HepG2 (cell line): ENCODE measurements around the gene HAGHL. TPM values are rescaled to one million over a fixed set of nuclear protein-coding genes. Genes with fewer than 3 reads are reported as not detected.
A peak's percentile ranks its signal among the peaks of the same experiment; 100 is the strongest.

Source experiments
- CHD4 ChIP-seq: fragments of 200-600 bp; sonication (generic); IDR thresholded peaks from 2 replicates; pipeline ENCODE4 v1.7.0; 2017; ENCODE audit warnings: mild to moderate bottlenecking, low read length, borderline replicate concordance
- FOXA1 ChIP-seq, 2 experiments: fragments of 450-650 bp in 1 of 2; sonication (generic) in 1 of 2; formaldehyde crosslinking in 1 of 2; IDR thresholded peaks; 2 replicates each; pipeline versions ENCODE4 v1.4.0 to v1.6.1; 2016 to 2020; ENCODE audit warnings: missing genetic modification reagents in 1 of 2
- HHEX ChIP-seq: IDR thresholded peaks from 2 replicates; pipeline ENCODE4 v1.6.1; 2016; ENCODE audit warnings: control low read depth
- HNRNPLL ChIP-seq: fragments of 200-400 bp; formaldehyde crosslinking; IDR thresholded peaks from 2 replicates; pipeline ENCODE4 v1.6.1; 2017; ENCODE audit warnings: mild to moderate bottlenecking, low read depth, low read length; ENCODE audit not compliant: poor library complexity, severe bottlenecking
- KDM5A ChIP-seq: fragments of 200-600 bp; sonication (generic); IDR thresholded peaks from 2 replicates; pipeline ENCODE4 v1.7.0; 2018; ENCODE audit warnings: antibody characterized with exemption, mild to moderate bottlenecking, low read length, borderline replicate concordance
- NCOA1 ChIP-seq: sonication (generic); formaldehyde crosslinking; IDR thresholded peaks from 2 replicates; pipeline ENCODE4 v1.9.0; 2021; ENCODE audit warnings: missing genetic modification reagents
- NRL ChIP-seq: sonication (generic); formaldehyde crosslinking; IDR thresholded peaks from 2 replicates; pipeline ENCODE4 v1.5.0; 2020; ENCODE audit warnings: missing genetic modification reagents, mild to moderate bottlenecking, moderate library complexity, borderline replicate concordance
- RARG ChIP-seq: sonication (generic); formaldehyde crosslinking; IDR thresholded peaks from 2 replicates; pipeline ENCODE4 v1.4.0; 2020; ENCODE audit warnings: low read depth, mild to moderate bottlenecking, missing genetic modification reagents
- SMARCE1 ChIP-seq: fragments of 450-650 bp; IDR thresholded peaks from 2 replicates; pipeline ENCODE4 v1.6.1; 2017; ENCODE audit warnings: borderline replicate concordance
- U2AF1 ChIP-seq: fragments of 200-400 bp; formaldehyde crosslinking; optimal IDR thresholded peaks from 2 replicates; pipeline ENCODE3; 2017; ENCODE audit warnings: mild to moderate bottlenecking, low read depth, low read length
- ZFP36L2 ChIP-seq: sonication (generic); formaldehyde crosslinking; IDR thresholded peaks from 2 replicates; pipeline ENCODE4 v1.4.0; 2020; ENCODE audit warnings: missing genetic modification reagents
- ZKSCAN1 ChIP-seq: fragments of 150-350 bp; IDR thresholded peaks from 2 replicates; pipeline ENCODE4 v1.6.1; 2014; ENCODE audit warnings: low read length
- ZMYM2 ChIP-seq: sonication (generic); formaldehyde crosslinking; IDR thresholded peaks from 2 replicates; pipeline ENCODE4 v1.8.0; 2022; ENCODE audit warnings: mild to moderate bottlenecking, missing genetic modification reagents
- ZNF552 ChIP-seq: sonication (generic); formaldehyde crosslinking; IDR thresholded peaks from 2 replicates; pipeline ENCODE4 v1.9.0; 2022; ENCODE audit warnings: missing genetic modification reagents, mild to moderate bottlenecking, borderline replicate concordance
- ZNF607 ChIP-seq: sonication (generic); formaldehyde crosslinking; IDR thresholded peaks from 2 replicates; pipeline ENCODE4 v1.5.1; 2020; ENCODE audit warnings: missing genetic modification reagents, mild to moderate bottlenecking, borderline replicate concordance
- polyA plus RNA-seq, 8 experiments: library from polyadenylated mRNA; depleted of rRNA in 3 of 8; stranded (reverse) in 7 of 8; unstranded in 1 of 8; fragments of >200 nt; fragmentation: Illumina TruSeq in 4 of 8; extraction: Trizol in 4 of 8; gene quantifications; 2 replicates each; pipeline versions ENCODE4 v1.2.1 to v1.2.3, GENCODE V29; 2011 to 2016; ENCODE audit warnings: low read depth in 4 of 8, missing spikeins in 1 of 8, mixed read lengths in 1 of 8; ENCODE audit not compliant: insufficient read depth in 1 of 8
- total RNA-seq, 5 experiments: library from RNA; depleted of rRNA; stranded (reverse); fragments of >200 nt; fragmentation: Illumina TruSeq; extraction: Trizol; gene quantifications; 2 replicates each; pipeline ENCODE4 v1.2.3, GENCODE V29; 2016; ENCODE audit warnings: low read depth in 1 of 5
- TF ChIP-seq, protein P1 (sequence below): sonication (generic); formaldehyde crosslinking; IDR thresholded peaks from 2 replicates; pipeline ENCODE4 v1.4.0; 2020; ENCODE audit warnings: missing genetic modification reagents
- TF ChIP-seq, protein P2 (sequence below): sonication (generic); formaldehyde crosslinking; IDR thresholded peaks from 2 replicates; pipeline ENCODE4 v1.5.1; 2020; ENCODE audit warnings: mild to moderate bottlenecking, moderate library complexity, missing genetic modification reagents
- TF ChIP-seq, protein P3 (sequence below): sonication (generic); formaldehyde crosslinking; IDR thresholded peaks from 2 replicates; pipeline ENCODE4 v1.8.0; 2022; ENCODE audit warnings: missing genetic modification reagents, low read depth, mild to moderate bottlenecking, borderline replicate concordance
- TF ChIP-seq, protein P4 (sequence below): sonication (generic); formaldehyde crosslinking; conservative IDR thresholded peaks from 2 replicates; pipeline ENCODE4 v1.5.0; 2020; ENCODE audit warnings: missing genetic modification reagents
- TF ChIP-seq, protein P5 (sequence below): sonication (generic); formaldehyde crosslinking; IDR thresholded peaks from 2 replicates; pipeline ENCODE4 v1.4.0; 2020; ENCODE audit warnings: missing genetic modification reagents, borderline replicate concordance

The HAGHL gene
- total and polyA plus RNA-seq, 2 of the 13 experiments (the other 11 are each of a cell fraction or from before 2014, with no cell fraction given), result 3.4 to 8.4 TPM

DNA sequence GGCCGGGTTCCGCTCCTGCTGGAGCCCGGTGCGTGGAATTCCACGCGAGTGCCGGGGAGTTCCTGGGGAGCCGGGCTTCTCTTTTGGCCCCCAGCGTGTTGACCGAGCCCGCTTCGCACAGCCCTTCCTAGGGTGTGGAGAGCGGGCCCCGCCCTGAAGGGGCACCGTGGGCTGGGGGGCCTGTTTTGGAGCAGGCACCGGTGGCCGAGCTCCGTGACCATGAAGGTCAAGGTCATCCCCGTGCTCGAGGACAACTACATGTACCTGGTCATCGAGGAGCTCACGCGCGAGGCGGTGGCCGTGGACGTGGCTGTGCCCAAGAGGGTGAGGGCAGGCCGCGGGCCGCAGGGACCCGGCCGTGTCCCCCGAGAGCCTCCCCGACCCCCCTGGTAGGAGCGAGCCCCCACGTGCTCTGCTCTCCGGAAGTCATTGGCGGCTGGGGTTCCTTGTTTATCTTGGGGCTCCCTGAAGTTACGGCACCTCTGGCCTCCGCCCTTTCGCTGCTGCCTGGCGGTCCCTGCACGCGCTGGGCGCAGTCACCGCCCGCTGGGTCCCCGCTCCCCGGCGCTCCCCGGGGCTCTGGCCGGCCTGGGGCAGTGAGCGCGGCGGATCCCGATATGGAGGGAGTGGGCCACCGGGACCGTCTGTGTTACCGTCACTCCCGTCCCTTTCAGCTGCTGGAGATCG lies 528 bp downstream of the HAGHL start (continued):
- TF ChIP-seq, protein P1, sequence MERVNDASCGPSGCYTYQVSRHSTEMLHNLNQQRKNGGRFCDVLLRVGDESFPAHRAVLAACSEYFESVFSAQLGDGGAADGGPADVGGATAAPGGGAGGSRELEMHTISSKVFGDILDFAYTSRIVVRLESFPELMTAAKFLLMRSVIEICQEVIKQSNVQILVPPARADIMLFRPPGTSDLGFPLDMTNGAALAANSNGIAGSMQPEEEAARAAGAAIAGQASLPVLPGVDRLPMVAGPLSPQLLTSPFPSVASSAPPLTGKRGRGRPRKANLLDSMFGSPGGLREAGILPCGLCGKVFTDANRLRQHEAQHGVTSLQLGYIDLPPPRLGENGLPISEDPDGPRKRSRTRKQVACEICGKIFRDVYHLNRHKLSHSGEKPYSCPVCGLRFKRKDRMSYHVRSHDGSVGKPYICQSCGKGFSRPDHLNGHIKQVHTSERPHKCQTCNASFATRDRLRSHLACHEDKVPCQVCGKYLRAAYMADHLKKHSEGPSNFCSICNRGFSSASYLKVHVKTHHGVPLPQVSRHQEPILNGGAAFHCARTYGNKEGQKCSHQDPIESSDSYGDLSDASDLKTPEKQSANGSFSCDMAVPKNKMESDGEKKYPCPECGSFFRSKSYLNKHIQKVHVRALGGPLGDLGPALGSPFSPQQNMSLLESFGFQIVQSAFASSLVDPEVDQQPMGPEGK (CRISPR knock-in tag), result peak; percentile 70
- TF ChIP-seq U2AF1, result no peak
- TF ChIP-seq HNRNPLL, result peak; percentile 49
- TF ChIP-seq, protein P2, sequence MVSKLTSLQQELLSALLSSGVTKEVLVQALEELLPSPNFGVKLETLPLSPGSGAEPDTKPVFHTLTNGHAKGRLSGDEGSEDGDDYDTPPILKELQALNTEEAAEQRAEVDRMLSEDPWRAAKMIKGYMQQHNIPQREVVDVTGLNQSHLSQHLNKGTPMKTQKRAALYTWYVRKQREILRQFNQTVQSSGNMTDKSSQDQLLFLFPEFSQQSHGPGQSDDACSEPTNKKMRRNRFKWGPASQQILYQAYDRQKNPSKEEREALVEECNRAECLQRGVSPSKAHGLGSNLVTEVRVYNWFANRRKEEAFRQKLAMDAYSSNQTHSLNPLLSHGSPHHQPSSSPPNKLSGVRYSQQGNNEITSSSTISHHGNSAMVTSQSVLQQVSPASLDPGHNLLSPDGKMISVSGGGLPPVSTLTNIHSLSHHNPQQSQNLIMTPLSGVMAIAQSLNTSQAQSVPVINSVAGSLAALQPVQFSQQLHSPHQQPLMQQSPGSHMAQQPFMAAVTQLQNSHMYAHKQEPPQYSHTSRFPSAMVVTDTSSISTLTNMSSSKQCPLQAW, result no peak
- no peak for TF ChIP-seq ZNF552 (CRISPR knock-in tag)
- no peak for TF ChIP-seq HHEX (CRISPR knock-in tag)
- no peak for TF ChIP-seq ZKSCAN1
- TF ChIP-seq, protein P3, sequence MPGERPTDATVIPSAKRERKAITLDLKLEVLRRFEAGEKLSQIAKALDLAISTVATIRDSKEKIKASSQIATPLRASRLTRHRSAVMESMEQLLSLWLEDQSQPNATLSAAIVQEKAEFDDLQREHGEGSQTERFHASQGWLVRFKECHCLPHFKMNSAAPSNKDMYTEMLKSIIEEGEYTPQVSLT (CRISPR knock-in tag), result no peak
- no peak for TF ChIP-seq KDM5A
- no peak for TF ChIP-seq FOXA1 (IDR thresholded peaks at IDR 0.05)
- 0 out of 2 replicates have a peak, but pooled peaks have one; percentile 20 for TF ChIP-seq FOXA1 (CRISPR knock-in tag; IDR thresholded peaks at IDR 0.05)
- TF ChIP-seq, protein P4, sequence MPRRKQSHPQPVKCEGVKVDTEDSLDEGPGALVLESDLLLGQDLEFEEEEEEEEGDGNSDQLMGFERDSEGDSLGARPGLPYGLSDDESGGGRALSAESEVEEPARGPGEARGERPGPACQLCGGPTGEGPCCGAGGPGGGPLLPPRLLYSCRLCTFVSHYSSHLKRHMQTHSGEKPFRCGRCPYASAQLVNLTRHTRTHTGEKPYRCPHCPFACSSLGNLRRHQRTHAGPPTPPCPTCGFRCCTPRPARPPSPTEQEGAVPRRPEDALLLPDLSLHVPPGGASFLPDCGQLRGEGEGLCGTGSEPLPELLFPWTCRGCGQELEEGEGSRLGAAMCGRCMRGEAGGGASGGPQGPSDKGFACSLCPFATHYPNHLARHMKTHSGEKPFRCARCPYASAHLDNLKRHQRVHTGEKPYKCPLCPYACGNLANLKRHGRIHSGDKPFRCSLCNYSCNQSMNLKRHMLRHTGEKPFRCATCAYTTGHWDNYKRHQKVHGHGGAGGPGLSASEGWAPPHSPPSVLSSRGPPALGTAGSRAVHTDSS, result no peak
- TF ChIP-seq ZNF607, result no peak; the same call in 1 of the 2 replicates
- TF ChIP-seq NRL (CRISPR knock-in tag), result no peak
- no peak for TF ChIP-seq ZMYM2
- TF ChIP-seq RARG (CRISPR knock-in tag), result no peak
- no peak for TF ChIP-seq SMARCE1
- TF ChIP-seq, protein P5, sequence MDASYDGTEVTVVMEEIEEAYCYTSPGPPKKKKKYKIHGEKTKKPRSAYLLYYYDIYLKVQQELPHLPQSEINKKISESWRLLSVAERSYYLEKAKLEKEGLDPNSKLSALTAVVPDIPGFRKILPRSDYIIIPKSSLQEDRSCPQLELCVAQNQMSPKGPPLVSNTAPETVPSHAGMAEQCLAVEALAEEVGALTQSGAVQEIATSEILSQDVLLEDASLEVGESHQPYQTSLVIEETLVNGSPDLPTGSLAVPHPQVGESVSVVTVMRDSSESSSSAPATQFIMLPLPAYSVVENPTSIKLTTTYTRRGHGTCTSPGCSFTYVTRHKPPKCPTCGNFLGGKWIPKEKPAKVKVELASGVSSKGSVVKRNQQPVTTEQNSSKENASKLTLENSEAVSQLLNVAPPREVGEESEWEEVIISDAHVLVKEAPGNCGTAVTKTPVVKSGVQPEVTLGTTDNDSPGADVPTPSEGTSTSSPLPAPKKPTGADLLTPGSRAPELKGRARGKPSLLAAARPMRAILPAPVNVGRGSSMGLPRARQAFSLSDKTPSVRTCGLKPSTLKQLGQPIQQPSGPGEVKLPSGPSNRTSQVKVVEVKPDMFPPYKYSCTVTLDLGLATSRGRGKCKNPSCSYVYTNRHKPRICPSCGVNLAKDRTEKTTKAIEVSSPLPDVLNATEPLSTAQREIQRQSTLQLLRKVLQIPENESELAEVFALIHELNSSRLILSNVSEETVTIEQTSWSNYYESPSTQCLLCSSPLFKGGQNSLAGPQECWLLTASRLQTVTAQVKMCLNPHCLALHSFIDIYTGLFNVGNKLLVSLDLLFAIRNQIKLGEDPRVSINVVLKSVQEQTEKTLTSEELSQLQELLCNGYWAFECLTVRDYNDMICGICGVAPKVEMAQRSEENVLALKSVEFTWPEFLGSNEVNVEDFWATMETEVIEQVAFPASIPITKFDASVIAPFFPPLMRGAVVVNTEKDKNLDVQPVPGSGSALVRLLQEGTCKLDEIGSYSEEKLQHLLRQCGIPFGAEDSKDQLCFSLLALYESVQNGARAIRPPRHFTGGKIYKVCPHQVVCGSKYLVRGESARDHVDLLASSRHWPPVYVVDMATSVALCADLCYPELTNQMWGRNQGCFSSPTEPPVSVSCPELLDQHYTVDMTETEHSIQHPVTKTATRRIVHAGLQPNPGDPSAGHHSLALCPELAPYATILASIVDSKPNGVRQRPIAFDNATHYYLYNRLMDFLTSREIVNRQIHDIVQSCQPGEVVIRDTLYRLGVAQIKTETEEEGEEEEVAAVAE (CRISPR knock-in tag), result no peak
- no peak for TF ChIP-seq NCOA1 (CRISPR knock-in tag)
- TF ChIP-seq CHD4, result no peak
- no peak for TF ChIP-seq ZFP36L2 (CRISPR knock-in tag)
